ENCODE results near the gene KLRC1. TPM values are rescaled to one million over a fixed set of nuclear protein-coding genes. Genes with fewer than 3 reads are reported as not detected.
"Not testable (repeated sequence)": the region's sequence is repeated elsewhere in the genome, so short reads cannot be mapped to it uniquely, and the experiment has no call there.

Gene KLRC1
- total RNA-seq, 8 experiments from 2014 or later = 0.24 TPM; not detected in 7

GRCh38 chr12:10406725-10407124, 46.5 kb downstream of the KLRC1 start:
- no peak for ATAC-seq (replicated peaks in 6 of 8)
- WGBS, 10 experiments = 50 to 80% (median 78%) methylated on average over 1 to 4 of the region's 4 CpGs; no CpG with 5 or more reads in 6 of the 10 experiments
- no peak overlapping the region for H3K4me3 ChIP-seq
- no peak overlapping the region for H3K27ac ChIP-seq
- H3K4me1 ChIP-seq (replicated peaks in 1 of 2) = no peaks in the 10 kb centered on the region
- in situ Hi-C loops (cut with MboI; ENCODE audit: low pct_unique_long_range_greater_than_20kb in 2 of 9, low sequenced_read_pairs in 9 of 9, unreplicated experiment in 9 of 9) = no loop called here

GRCh38 chr12:10405294-10405693, 47.9 kb downstream of the KLRC1 start:
- Histone ChIP-seq H3K4me1 (replicated peaks in 1 of 2) (no peaks in the 10 kb centered on the region), H3K27ac (no peak overlapping the region), H3K4me3 (no peak overlapping the region)
- in situ Hi-C loops (cut with MboI; ENCODE audit: low pct_unique_long_range_greater_than_20kb in 2 of 9, low sequenced_read_pairs in 9 of 9, unreplicated experiment in 9 of 9) = no loop called here
- no peak for ATAC-seq (replicated peaks in 6 of 8)
- 65 to 100% (median 88%) methylated on average over 1 to 5 of the region's 5 CpGs for WGBS, 10 experiments

- Histone ChIP-seq H3K4me1 (replicated peaks in 1 of 2) (no peaks in the 10 kb centered on the region), H3K27ac (no peak overlapping the region), H3K4me3 (no peak overlapping the region)
- in situ Hi-C loops (cut with MboI; ENCODE audit: low pct_unique_long_range_greater_than_20kb in 2 of 9, low sequenced_read_pairs in 9 of 9, unreplicated experiment in 9 of 9) = no loop called here
- ATAC-seq (replicated peaks in 6 of 8) = no peak
These were observed 48.4 kb downstream of the KLRC1 start for GRCh38 chr12:10404798-10405197.

- in situ Hi-C loops (cut with MboI; ENCODE audit: low pct_unique_long_range_greater_than_20kb in 2 of 9, low sequenced_read_pairs in 9 of 9, unreplicated experiment in 9 of 9) = no loop called here
- ATAC-seq (replicated peaks in 6 of 8) = peak in 2 of 8 experiments; percentile 73 to 89
- H3K4me3 ChIP-seq = no peak overlapping the region
- H3K27ac ChIP-seq = no peak overlapping the region
- H3K4me1 ChIP-seq (replicated peaks in 1 of 2) = no peaks in the 10 kb centered on the region
These were observed 52.3 kb downstream of the KLRC1 start for GRCh38 chr12:10400829-10401228.

GRCh38 chr12:10398168-10398567, 55.0 kb downstream of the KLRC1 start:
- in situ Hi-C loops (cut with MboI; ENCODE audit: low pct_unique_long_range_greater_than_20kb in 2 of 9, low sequenced_read_pairs in 9 of 9, unreplicated experiment in 9 of 9) = no loop called here
- no peak overlapping the region for H3K27ac ChIP-seq
- H3K4me3 ChIP-seq = no peak overlapping the region
- no peak for ATAC-seq (replicated peaks in 6 of 8)
- peaks cover 0 to 8% of the 10 kb centered on the region in 2 donors for H3K4me1 ChIP-seq (replicated peaks in 1 of 2)
- 33 to 100% (median 93%) methylated on average over 1 to 2 of the region's 2 CpGs; no CpG with 5 or more reads in 3 of the 10 experiments for WGBS, 10 experiments

GRCh38 chr12:10397296-10397695, 55.9 kb downstream of the KLRC1 start:
- no peak overlapping the region for H3K27ac ChIP-seq
- H3K4me3 ChIP-seq = no peak overlapping the region
- peaks cover 0 to 8% of the 10 kb centered on the region in 2 donors for H3K4me1 ChIP-seq (replicated peaks in 1 of 2)
- in situ Hi-C loops (cut with MboI; ENCODE audit: low pct_unique_long_range_greater_than_20kb in 2 of 9, low sequenced_read_pairs in 9 of 9, unreplicated experiment in 9 of 9) = no loop called here
- no peak for ATAC-seq (replicated peaks in 6 of 8)
- 50 to 100% (median 69%) methylated on average over 1 to 2 of the region's 2 CpGs; no CpG with 5 or more reads in 3 of the 10 experiments for WGBS, 10 experiments

GRCh38 chr12:10396176-10396575, 57.0 kb downstream of the KLRC1 start:
- in situ Hi-C loops (cut with MboI; ENCODE audit: low pct_unique_long_range_greater_than_20kb in 2 of 9, low sequenced_read_pairs in 9 of 9, unreplicated experiment in 9 of 9); H3K4me1 ChIP-seq (replicated peaks in 1 of 2); H3K4me3 ChIP-seq; H3K27ac ChIP-seq: not testable (repeated sequence)
- 30 to 93% (median 78%) methylated on average over 1 to 3 of the region's 15 CpGs; no CpG with 5 or more reads in 3 of the 10 experiments for WGBS, 10 experiments
- peak in 1 of 8 experiments; percentile 45 for ATAC-seq (replicated peaks in 6 of 8)

Other genes starting within 250 kb of the KLRC1 start
- gene GABARAPL1, start 240.5 kb downstream of the KLRC1 start, total RNA-seq = 100 to 1,000 TPM in 5 of 8 experiments, 10 to 100 TPM in 3; 82.0 to 245 (median 106) TPM
- gene KLRD1, start 145.5 kb downstream of the KLRC1 start, total RNA-seq = under 1 TPM; 0.04 to 0.54 (median 0.18) TPM
- 1 to 10 TPM in 2 of 8 experiments, under 1 TPM in 6; 0.13 to 1.9 (median 0.53) TPM for gene KLRK1, start 63.3 kb downstream of the KLRC1 start, total RNA-seq
- under 1 TPM in 1 of 8 experiments, not detected in 7; 0.71 TPM for gene KLRC4, start 43.6 kb downstream of the KLRC1 start, total RNA-seq
- 1 to 10 TPM in 1 of 8 experiments, not detected in 7; 2.3 TPM for gene KLRC3, start 32.8 kb downstream of the KLRC1 start, total RNA-seq
- 1 to 10 TPM in 1 of 8 experiments, not detected in 7; 5.6 TPM for gene KLRC2, start 17.4 kb downstream of the KLRC1 start, total RNA-seq
- gene EIF2S3B, start 52.5 kb upstream of the KLRC1 start, total RNA-seq = 1 to 10 TPM; 1.1 to 8.5 (median 1.7) TPM
- gene MAGOHB, start 160.2 kb upstream of the KLRC1 start, total RNA-seq = 10 to 100 TPM; 19.7 to 33.3 (median 30.2) TPM
- gene STYK1, start 220.7 kb upstream of the KLRC1 start, total RNA-seq = 1 to 10 TPM in 1 of 8 experiments, under 1 TPM in 5, not detected in 2; 0.14 to 2.3 (median 0.18) TPM